ENCODE results near the gene TFF1.

DNA sequence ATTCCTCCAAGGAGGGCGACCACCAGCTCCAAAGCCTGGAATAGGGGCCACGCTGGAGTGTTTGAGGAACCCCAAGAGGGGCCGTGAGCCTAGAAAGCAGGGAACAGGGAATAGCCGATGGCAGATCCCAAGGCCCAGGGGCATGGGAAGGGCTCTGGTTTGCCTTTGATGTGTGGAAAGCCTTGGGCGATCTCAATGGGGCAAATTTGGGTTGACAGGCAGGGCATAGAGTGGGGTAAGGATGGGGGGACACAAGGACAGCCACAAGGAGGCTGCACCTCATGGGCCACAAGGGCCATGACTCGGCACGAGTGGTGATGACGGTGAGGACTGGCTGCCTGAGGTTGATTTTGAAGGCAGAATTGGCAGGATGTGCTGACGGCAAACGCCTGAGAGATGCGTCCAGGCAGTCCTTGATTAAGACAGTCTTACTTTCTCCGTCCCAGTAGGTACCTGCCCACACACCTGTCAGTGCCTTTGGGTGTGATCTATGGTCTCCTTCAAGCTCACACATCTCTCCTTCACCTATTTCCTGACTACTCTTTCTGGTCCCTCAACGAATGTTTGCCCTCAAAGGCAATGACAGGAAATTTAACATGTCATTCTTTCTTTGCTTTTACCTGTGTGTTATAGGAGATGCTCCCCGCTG, 31.5 kb upstream of the TFF1 start:
- no peak for TF ChIP-seq CTCF (IDR thresholded peaks at IDR 0.05)
- no peak for TF ChIP-seq EZH2phosphoT487 (IDR thresholded peaks at IDR 0.05)

Data from neural progenitor cell (in vitro differentiated cells).